GM13977 (cell line): ENCODE data around the gene OTUD1.
A peak's percentile ranks its signal among the peaks of the same experiment; 100 is the strongest.

Experiments used
- DNase-seq: peaks from one replicate; pipeline ENCODE4 v3.0.0; 2012; ENCODE audit warnings: low spot score
- in situ Hi-C: fragments of 300-500 bp; cut with MboI; formaldehyde crosslinking; loops from one replicate; pipeline ENCODE4 v1.12.0; 2022; ENCODE audit warnings: low sequenced_read_pairs, low pct_unique_long_range_greater_than_20kb, mixed read lengths, inconsistent platforms; ENCODE audit not compliant: unreplicated experiment
- TF ChIP-seq, protein P1 (sequence below): IDR thresholded peaks from 2 replicates; pipeline ENCODE4 v1.5.1; 2012; ENCODE audit warnings: mild to moderate bottlenecking, control low read depth; ENCODE audit not compliant: insufficient read depth; ENCODE audit errors: extremely low read depth, missing control alignments

Gene OTUD1

DNA sequence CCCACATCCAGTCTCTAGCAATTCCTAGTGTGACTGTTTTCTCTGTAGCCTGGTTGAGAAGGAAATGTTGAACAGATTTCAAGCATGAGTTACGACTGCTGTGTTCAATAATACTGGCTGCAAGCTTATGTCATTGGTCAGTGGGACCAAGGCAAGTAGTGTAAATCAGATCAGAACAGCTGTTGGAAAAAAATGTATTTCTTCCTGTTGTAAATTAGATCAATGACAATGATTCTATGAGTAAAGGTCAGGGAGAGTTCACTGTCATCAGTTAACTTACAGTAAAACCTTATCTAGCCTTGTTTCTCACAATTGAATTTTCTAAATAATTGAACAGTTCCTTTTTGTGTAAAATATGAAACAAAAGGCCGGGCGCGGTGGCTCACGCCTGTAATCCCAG, 6.7 kb downstream of the OTUD1 start:
- TF ChIP-seq, protein P1, sequence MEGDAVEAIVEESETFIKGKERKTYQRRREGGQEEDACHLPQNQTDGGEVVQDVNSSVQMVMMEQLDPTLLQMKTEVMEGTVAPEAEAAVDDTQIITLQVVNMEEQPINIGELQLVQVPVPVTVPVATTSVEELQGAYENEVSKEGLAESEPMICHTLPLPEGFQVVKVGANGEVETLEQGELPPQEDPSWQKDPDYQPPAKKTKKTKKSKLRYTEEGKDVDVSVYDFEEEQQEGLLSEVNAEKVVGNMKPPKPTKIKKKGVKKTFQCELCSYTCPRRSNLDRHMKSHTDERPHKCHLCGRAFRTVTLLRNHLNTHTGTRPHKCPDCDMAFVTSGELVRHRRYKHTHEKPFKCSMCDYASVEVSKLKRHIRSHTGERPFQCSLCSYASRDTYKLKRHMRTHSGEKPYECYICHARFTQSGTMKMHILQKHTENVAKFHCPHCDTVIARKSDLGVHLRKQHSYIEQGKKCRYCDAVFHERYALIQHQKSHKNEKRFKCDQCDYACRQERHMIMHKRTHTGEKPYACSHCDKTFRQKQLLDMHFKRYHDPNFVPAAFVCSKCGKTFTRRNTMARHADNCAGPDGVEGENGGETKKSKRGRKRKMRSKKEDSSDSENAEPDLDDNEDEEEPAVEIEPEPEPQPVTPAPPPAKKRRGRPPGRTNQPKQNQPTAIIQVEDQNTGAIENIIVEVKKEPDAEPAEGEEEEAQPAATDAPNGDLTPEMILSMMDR = no peak
- in situ Hi-C loops = no loop called here
- no peak for DNase-seq

DNA sequence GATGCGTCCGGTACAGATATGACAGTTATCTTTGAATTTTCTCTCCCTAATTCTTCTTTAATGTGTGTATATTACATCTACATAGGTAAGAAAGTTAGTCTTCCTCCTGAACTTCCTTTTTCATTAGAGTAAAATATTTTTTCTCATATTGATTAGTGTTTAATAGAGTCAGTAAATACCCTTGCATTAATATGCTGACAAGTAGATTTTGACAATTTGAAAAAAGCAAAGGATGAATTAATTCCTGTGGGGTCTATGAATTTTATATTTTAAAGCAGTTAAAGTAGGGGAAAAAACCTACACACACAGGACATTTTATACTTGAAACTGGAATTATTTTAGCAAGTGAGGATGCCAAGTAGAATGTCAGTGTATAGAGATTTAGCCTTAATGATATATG, 9.4 kb downstream of the OTUD1 start:
- TF ChIP-seq, protein P1 = no peak
- no peak for DNase-seq
- in situ Hi-C loops = no loop called here

DNA sequence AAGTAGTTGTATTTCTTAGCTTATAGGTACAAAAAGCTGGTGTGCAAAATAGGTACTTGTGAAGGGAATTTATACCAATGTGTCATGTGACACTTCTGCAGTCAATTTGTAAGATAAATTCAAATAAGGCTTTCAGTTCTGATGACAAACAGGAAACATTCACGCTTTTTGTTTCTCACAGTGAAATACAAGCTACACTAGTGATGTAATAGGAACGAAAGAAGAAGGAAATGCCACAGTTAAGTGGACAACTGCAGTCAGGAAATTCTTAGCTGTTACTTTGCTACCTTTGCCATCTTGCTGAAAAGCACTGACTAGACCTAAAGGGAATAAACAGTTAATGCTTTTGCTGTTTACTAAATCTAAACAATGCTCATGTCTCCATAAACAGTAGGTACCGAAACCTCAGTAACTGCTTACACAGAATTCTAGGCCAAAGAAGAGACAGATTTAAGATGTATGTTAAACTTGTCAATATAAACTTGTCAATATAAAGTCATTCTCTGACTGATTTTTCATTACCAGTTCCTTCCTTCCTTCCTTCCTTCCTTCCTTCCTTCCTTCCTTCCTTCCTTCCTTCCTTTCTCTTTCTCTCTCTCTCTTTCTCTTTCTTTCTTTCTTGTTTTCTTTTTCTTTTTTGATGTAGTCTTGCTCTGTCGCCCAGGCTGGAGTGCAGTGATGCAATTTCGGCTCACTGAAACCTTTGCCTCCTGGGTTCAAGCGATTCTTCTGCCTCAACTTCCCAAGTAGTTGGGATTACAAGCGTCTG, 10.1 kb downstream of the OTUD1 start:
- DNase-seq = peak; percentile 73
- in situ Hi-C loops = no loop called here
- TF ChIP-seq, protein P1 = no peak

DNA sequence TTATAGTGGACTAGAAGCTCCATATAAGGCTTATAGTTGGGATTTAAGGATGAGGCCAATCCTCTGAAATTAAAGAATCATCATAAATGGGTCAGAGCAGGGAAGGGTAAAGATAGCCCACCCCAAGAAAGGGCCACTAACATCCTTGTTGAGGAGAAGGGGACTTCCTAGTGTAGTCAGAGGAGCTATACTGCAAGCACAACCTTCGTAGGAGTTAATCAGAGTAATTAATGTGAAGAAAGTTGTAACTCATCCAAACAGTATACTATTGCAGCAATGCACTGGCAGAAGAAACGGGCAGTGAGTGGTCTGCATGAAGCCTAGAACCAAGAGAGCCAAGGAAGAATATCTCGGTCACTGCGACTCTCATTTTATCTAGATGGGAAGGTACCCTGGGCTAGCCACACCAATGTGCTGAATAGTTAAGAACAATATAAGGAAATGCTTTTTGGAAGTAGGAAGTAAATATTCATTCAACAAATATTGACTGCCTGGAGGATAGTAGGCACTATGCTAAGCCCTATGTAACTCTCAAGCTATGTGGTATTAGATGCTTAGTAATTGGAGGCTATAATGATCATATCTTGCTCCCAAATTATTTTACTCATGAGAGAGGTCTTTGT, 13.3 kb downstream of the OTUD1 start:
- no peak for DNase-seq
- TF ChIP-seq, protein P1 = no peak
- in situ Hi-C loops = no loop called here

DNA sequence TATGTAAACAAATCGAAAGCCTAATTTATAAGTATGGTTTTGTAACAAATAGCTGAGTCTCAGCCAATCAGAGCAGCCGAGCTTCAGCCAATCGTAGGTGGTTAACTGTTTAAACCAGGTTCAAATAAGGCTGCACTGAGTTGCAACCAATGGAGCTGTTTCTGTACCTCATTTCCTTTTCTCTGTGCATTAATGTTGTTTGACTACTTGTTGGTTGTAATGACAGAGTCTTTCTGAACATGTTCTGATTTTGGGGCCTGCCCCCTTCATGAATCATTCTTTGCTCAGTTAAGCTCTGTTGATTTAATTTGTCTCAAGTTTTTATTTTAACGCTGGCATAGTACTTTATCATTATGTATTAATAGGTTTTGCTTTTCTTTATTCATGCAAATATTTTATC, 14.6 kb downstream of the OTUD1 start:
- TF ChIP-seq, protein P1 = no peak
- in situ Hi-C loops = no loop called here
- DNase-seq = no peak

DNA sequence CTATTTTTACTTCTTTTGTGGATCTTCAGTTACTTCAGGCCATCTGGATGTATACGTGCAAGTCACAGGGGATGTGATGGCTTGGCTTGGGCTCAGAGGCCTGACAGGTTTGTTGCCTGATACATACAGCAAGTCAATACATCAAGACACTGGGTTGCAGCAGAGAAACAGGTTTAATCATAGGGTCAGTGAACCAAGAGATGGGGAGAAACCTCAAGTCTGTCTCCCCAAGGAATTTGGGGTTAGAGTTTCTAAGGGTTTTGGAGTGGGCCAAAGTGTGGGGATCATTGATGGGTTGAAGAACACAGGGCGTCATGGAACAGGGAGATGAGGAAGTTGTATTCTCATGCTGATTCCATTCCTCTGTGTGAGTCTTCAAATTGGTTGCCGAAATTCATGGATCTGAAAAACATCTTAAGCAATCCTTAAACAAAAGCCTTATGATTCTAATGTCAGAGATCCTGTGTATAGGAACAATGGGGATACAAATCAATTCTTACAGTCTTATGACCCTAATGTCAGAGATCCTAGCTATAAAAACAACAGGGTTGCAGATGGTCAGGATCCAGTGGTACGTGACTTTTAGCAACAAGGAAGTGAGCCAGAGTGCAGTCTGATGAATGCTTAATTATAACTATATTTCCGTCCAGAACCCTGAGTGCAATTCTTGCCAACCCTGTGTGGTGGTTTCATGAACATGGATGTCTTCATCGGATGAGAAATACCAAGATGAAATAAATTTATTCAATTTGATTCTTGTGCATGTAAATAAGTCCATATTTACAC, 18.9 kb downstream of the OTUD1 start:
- TF ChIP-seq, protein P1 = no peak
- in situ Hi-C loops = no loop called here
- DNase-seq = no peak
